Stimulated activated CD8-positive, alpha-beta memory T cell treated with anti-CD3 and anti-CD28 coated beads, Interleukin-7, amount 100 ng/mL, for 1 hour (primary cell): ENCODE measurements around the gene PRR29.

Experiments
- DNase-seq, 2 donors: peaks; one replicate each; pipeline ENCODE4 v3.0.0-alpha.2; 2020; ENCODE audit warnings: low read depth in 2 of 2

PRR29 gene

GRCh38 chr17:64042700-64043485, 44.7 kb downstream of the PRR29 start:
- DNase-seq = no peak

- no peak for DNase-seq
Measured at GRCh38 chr17:64045176-64045575, 47.0 kb downstream of the PRR29 start.

GRCh38 chr17:64048805-64049204, 50.7 kb downstream of the PRR29 start:
- DNase-seq = no peak

- DNase-seq = no peak
Measured at GRCh38 chr17:64051153-64051552, 53.0 kb downstream of the PRR29 start.

- DNase-seq = no peak
Measured at GRCh38 chr17:64053101-64053500, 55.0 kb downstream of the PRR29 start.
